Measurements from ENCODE around the gene CFAP161. TPM values are rescaled to one million over a fixed set of nuclear protein-coding genes. Genes with fewer than 3 reads are reported as not detected.

The CFAP161 gene, protein sequence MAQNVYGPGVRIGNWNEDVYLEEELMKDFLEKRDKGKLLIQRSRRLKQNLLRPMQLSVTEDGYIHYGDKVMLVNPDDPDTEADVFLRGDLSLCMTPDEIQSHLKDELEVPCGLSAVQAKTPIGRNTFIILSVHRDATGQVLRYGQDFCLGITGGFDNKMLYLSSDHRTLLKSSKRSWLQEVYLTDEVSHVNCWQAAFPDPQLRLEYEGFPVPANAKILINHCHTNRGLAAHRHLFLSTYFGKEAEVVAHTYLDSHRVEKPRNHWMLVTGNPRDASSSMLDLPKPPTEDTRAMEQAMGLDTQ
- polyA plus RNA-seq, result not detected in 3 replicates
- polyA plus RNA-seq (2011; ENCODE audit: low read depth), result not detected
- not detected in 2 replicates for polyA plus RNA-seq (2011; cell fraction: cytosol; rRNA removed)
- polyA plus RNA-seq (2011; cell fraction: nucleus; rRNA removed), result not detected in 2 replicates
- polyA plus RNA-seq (2012; ENCODE audit: low replicate concordance), result not detected in 2 replicates
- polyA minus RNA-seq, result not detected in 3 replicates
- not detected for polyA minus RNA-seq (2011; cell fraction: cytosol; rRNA and poly(A)+ RNA removed)
- polyA minus RNA-seq (2011; cell fraction: nucleus; rRNA and poly(A)+ RNA removed), result not detected in 2 replicates

DNA sequence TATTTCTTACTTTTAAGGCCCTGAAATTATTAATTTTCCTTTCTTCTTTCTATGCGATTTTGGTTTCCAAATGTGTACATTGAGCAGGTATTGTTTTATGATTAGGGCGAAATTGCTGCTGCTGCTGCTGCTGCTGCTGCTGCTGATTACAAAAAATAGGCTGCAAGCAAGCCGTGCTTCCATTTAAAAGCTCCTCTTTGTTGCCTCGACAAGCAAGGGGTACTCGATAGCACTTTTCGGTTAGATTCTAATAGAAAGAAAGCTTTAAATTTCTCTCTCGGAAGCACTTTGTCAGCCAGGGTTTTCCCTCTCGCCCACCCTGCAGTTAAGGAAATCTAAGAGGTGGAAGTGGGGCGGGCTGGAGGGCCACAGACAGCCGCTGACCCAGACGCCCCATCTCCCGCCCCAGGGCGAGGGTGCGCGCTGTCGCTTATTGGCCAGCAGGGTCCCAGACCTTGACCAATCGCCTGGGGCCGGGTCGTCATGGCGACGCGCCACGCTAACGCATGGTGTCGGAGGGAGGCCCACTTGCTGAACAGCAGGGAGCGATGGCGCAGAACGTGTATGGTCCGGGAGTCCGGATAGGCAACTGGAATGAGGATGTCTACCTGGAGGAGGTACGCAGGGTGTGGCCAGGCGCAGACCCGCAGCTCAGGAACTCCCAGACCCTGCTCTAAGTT, at the start of gene CFAP161:
Gene CFAP161 (plus strand): TSS at position 489 of the 680 bp plus-strand sequence. CDS start 60 bp downstream, at position 549.
- H3K4me1 ChIP-seq (ENCODE audit: control insufficient read depth, extremely low read depth, insufficient read depth, low read length), result no peaks in the 10 kb centered on the region
- H3K27me3 ChIP-seq (ENCODE audit: control insufficient read depth, extremely low read depth, insufficient read depth, low read length), result peaks cover 12% of the 10 kb centered on the region
- H3K9me1 ChIP-seq (ENCODE audit: control insufficient read depth, extremely low read depth, insufficient read depth, low read length), result no peaks in the 10 kb centered on the region
- H3K9me3 ChIP-seq (ENCODE audit: control insufficient read depth, low read depth, low read length), result no peaks in the 10 kb centered on the region
- peak within 1 kb of the TSS; percentile 30 for H2AFZ ChIP-seq (ENCODE audit: control insufficient read depth, low read length)
- TF ChIP-seq EZH2 (IDR thresholded peaks at IDR 0.05; ENCODE audit: low read length), result no peak
- TF ChIP-seq, protein P1, sequence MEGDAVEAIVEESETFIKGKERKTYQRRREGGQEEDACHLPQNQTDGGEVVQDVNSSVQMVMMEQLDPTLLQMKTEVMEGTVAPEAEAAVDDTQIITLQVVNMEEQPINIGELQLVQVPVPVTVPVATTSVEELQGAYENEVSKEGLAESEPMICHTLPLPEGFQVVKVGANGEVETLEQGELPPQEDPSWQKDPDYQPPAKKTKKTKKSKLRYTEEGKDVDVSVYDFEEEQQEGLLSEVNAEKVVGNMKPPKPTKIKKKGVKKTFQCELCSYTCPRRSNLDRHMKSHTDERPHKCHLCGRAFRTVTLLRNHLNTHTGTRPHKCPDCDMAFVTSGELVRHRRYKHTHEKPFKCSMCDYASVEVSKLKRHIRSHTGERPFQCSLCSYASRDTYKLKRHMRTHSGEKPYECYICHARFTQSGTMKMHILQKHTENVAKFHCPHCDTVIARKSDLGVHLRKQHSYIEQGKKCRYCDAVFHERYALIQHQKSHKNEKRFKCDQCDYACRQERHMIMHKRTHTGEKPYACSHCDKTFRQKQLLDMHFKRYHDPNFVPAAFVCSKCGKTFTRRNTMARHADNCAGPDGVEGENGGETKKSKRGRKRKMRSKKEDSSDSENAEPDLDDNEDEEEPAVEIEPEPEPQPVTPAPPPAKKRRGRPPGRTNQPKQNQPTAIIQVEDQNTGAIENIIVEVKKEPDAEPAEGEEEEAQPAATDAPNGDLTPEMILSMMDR (optimal IDR thresholded peaks at IDR 0.05 in 1 of 3, IDR thresholded peaks at IDR 0.05 in 1 of 3, conservative IDR thresholded peaks at IDR 0.05 in 1 of 3; ENCODE audit: extremely low read depth in 1 of 3, insufficient read depth in 2 of 3, low read length in 3 of 3), result no peak
- H3K79me2 ChIP-seq (ENCODE audit: control insufficient read depth, insufficient read depth, low read length), result no peaks in the 10 kb centered on the region
- no peak within 1 kb of the TSS for H3K9ac ChIP-seq (ENCODE audit: control insufficient read depth, extremely low read depth, insufficient read depth, low read length)
- H3K4me2 ChIP-seq (ENCODE audit: control insufficient read depth, extremely low read depth, insufficient read depth, low read depth, low read length), result peak within 1 kb of the TSS; percentile 60
- H3K27ac ChIP-seq (ENCODE audit: control insufficient read depth, insufficient read depth, low read length), result no peak within 1 kb of the TSS
- peak within 1 kb of the TSS in 2 of 3 experiments; percentile 18 to 34 for H3K4me3 ChIP-seq (ENCODE audit: control insufficient read depth in 2 of 3, extremely low read depth in 1 of 3, insufficient read depth in 2 of 3, low read depth in 1 of 3, low read length in 3 of 3)
- DNase-seq (ENCODE audit: low read depth, low spot score) (no peak), FAIRE-seq (no peak)
- H3K36me3 ChIP-seq (ENCODE audit: control insufficient read depth in 2 of 2, extremely low read depth in 1 of 2, insufficient read depth in 2 of 2, low read length in 2 of 2), result no peaks in the 10 kb centered on the region
- H4K20me1 ChIP-seq (ENCODE audit: control insufficient read depth, extremely low read depth, insufficient read depth, low read length), result no peaks in the 10 kb centered on the region
- dilution Hi-C loops (cut with MboI; ENCODE audit: extremely low pct_ligation_motif_present, low sequenced_read_pairs), result no loop called here

GRCh38 chr15:81084716-81085115, 49.4 kb upstream of the CFAP161 start:
- Histone ChIP-seq H3K9me1 (ENCODE audit: control insufficient read depth, extremely low read depth, insufficient read depth, low read length) (no peaks in the 10 kb centered on the region), H3K9me3 (ENCODE audit: control insufficient read depth, low read depth, low read length) (no peaks in the 10 kb centered on the region), H3K79me2 (ENCODE audit: control insufficient read depth, insufficient read depth, low read length) (no peaks in the 10 kb centered on the region), H3K4me3 (ENCODE audit: control insufficient read depth in 2 of 3, extremely low read depth in 1 of 3, insufficient read depth in 2 of 3, low read depth in 1 of 3, low read length in 3 of 3) (no peak overlapping the region), H3K9ac (ENCODE audit: control insufficient read depth, extremely low read depth, insufficient read depth, low read length) (no peak overlapping the region), H3K27ac (ENCODE audit: control insufficient read depth, insufficient read depth, low read length) (no peak overlapping the region), H3K4me2 (ENCODE audit: control insufficient read depth, extremely low read depth, insufficient read depth, low read depth, low read length) (no peak overlapping the region), H4K20me1 (ENCODE audit: control insufficient read depth, extremely low read depth, insufficient read depth, low read length) (no peaks in the 10 kb centered on the region), H3K4me1 (ENCODE audit: control insufficient read depth, extremely low read depth, insufficient read depth, low read length) (no peaks in the 10 kb centered on the region), H2AFZ (ENCODE audit: control insufficient read depth, low read length) (no peak overlapping the region), H3K27me3 (ENCODE audit: control insufficient read depth, extremely low read depth, insufficient read depth, low read length) (peaks cover 4% of the 10 kb centered on the region), H3K36me3 (ENCODE audit: control insufficient read depth in 2 of 2, extremely low read depth in 1 of 2, insufficient read depth in 2 of 2, low read length in 2 of 2) (no peaks in the 10 kb centered on the region)
- dilution Hi-C loops (cut with MboI; ENCODE audit: extremely low pct_ligation_motif_present, low sequenced_read_pairs), result no loop called here
- no peak for TF ChIP-seq EZH2 (IDR thresholded peaks at IDR 0.05; ENCODE audit: low read length)
- TF ChIP-seq, protein P1 (optimal IDR thresholded peaks at IDR 0.05 in 1 of 3, IDR thresholded peaks at IDR 0.05 in 1 of 3, conservative IDR thresholded peaks at IDR 0.05 in 1 of 3; ENCODE audit: extremely low read depth in 1 of 3, insufficient read depth in 2 of 3, low read length in 3 of 3), result no peak
- FAIRE-seq (no peak), DNase-seq (ENCODE audit: low read depth, low spot score) (no peak)
